Measurements from ENCODE around the gene PRDM12. TPM values are rescaled to one million over a fixed set of nuclear protein-coding genes. Genes with fewer than 3 reads are reported as not detected.

PRDM12 gene
- total RNA-seq, 4 donors from 2014 or later = not detected

- intact Hi-C loops (cut with DNase I) = no loop called here
- 91% methylated on average over 7 of the region's 7 CpGs for WGBS
- no peak for DNase-seq (ENCODE audit: extremely low spot score)
- peaks cover 72 to 96% (median 92%) of the 10 kb centered on the region in 4 donors for H3K36me3 ChIP-seq
- no peak overlapping the region for H3K27ac ChIP-seq (replicated peaks in 1 of 4)
- no peak overlapping the region for H3K4me3 ChIP-seq
- H3K4me1 ChIP-seq = peaks cover 0 to 18% (median 0%) of the 10 kb centered on the region in 4 donors
- no peaks in the 10 kb centered on the region for H3K27me3 ChIP-seq
- no peaks in the 10 kb centered on the region for H3K9me3 ChIP-seq
- TF ChIP-seq POLR2A (IDR thresholded peaks at IDR 0.05; ENCODE audit: low read depth) (no peak), EP300 (IDR thresholded peaks at IDR 0.05) (no peak), POLR2AphosphoS5 (IDR thresholded peaks at IDR 0.05) (no peak)
- TF ChIP-seq, protein P1, sequence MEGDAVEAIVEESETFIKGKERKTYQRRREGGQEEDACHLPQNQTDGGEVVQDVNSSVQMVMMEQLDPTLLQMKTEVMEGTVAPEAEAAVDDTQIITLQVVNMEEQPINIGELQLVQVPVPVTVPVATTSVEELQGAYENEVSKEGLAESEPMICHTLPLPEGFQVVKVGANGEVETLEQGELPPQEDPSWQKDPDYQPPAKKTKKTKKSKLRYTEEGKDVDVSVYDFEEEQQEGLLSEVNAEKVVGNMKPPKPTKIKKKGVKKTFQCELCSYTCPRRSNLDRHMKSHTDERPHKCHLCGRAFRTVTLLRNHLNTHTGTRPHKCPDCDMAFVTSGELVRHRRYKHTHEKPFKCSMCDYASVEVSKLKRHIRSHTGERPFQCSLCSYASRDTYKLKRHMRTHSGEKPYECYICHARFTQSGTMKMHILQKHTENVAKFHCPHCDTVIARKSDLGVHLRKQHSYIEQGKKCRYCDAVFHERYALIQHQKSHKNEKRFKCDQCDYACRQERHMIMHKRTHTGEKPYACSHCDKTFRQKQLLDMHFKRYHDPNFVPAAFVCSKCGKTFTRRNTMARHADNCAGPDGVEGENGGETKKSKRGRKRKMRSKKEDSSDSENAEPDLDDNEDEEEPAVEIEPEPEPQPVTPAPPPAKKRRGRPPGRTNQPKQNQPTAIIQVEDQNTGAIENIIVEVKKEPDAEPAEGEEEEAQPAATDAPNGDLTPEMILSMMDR (IDR thresholded peaks at IDR 0.05) = no peak
These were observed 31.6 kb upstream of the PRDM12 start for GRCh38 chr9:130632841-130633240.

DNA sequence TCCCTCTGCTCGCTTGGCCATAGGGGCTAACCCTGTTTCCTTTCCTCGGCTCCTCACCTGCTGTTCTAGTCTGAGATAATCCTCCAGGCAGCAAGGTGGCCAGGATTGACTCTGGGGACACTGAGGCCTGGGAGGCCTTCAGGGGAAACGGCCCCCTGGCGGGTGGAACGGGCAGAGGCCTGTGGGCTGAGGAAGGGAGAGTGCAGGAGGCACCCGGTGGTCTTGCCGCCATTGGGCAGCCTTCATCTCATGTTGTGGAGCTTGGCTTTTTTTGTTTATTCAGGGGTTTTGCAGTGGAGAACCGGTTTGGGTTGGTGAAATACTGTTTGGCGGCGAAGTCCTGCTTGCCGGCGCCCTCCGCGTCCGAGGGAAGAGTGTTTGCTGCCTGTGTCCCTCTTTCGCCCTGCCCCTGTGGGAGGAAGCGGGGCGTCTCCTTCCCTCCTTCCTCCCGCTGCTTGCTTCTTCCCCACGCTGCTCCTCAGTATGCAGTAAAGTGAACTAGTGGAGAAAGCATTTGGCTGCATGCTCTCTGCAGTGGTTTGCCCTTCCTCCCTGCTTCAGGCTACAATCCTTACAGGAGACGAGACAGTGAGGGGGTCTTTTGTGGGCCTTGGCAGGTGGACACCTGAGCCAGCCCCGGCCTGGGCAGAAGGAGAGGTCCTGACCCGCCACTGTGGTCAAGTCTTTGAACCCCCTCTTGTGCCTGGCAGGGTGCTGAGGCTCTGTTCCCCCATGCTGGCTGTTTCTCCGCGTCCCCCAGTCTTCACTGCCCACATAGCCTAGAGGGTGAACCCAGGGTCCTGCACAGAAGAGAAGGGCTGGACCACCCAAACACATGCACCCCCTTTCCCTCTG lies 30.8 kb upstream of the PRDM12 start:
- TF ChIP-seq POLR2A (IDR thresholded peaks at IDR 0.05; ENCODE audit: low read depth) = no peak
- no peak for TF ChIP-seq EP300 (IDR thresholded peaks at IDR 0.05)
- TF ChIP-seq, protein P1 (IDR thresholded peaks at IDR 0.05) = no peak
- TF ChIP-seq POLR2AphosphoS5 (IDR thresholded peaks at IDR 0.05) = no peak

DNA sequence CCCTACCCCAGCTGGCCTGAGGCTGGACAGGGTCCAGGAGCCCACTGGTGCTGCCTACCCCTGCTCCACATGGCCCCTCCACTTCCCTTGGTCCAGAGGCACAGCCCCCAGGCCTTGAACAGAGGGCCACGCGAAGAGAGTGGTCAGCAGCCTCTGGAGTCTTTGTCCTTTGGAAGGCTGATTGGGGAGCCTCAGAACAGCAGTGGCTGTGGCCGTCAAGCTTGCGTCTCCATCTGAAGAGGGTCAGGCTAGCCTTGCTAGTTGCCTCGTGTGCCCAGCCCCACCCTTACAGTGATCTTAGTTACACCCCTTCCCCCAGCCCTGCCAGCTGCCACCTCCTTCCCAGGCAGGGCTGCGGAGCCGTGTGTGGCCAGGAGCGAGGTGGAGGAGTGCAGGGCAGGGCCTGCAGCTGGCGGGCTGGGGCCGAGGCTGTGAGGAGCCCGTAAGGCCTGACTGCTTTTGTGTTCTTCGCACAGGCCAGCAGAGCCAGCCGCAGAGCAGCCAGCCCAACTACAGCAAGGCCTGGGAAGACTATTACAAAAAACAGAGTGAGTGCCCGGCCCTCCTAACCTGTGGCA lies 30.1 kb upstream of the PRDM12 start:
- intact Hi-C loops (cut with DNase I) = no loop called here
- no peak overlapping the region for H3K4me3 ChIP-seq
- TF ChIP-seq EP300 (IDR thresholded peaks at IDR 0.05) (no peak), POLR2A (IDR thresholded peaks at IDR 0.05; ENCODE audit: low read depth) (no peak), POLR2AphosphoS5 (IDR thresholded peaks at IDR 0.05) (no peak)
- TF ChIP-seq, protein P1 (IDR thresholded peaks at IDR 0.05) = no peak
- 96% methylated on average over 8 of the region's 14 CpGs for WGBS
- no peaks in the 10 kb centered on the region for H3K9me3 ChIP-seq
- H3K27ac ChIP-seq (replicated peaks in 1 of 4) = no peak overlapping the region
- H3K27me3 ChIP-seq = no peaks in the 10 kb centered on the region
- no peak for DNase-seq (ENCODE audit: extremely low spot score)
- peaks cover 68 to 91% (median 90%) of the 10 kb centered on the region in 4 donors for H3K36me3 ChIP-seq
- peaks cover 0 to 17% (median 0%) of the 10 kb centered on the region in 4 donors for H3K4me1 ChIP-seq

More for the DNA sequence above, 30.8 kb upstream of the PRDM12 start:
- Histone ChIP-seq H3K9me3 (no peaks in the 10 kb centered on the region), H3K4me3 (no peak overlapping the region), H3K27ac (replicated peaks in 1 of 4) (no peak overlapping the region), H3K36me3 (peaks cover 68 to 94% (median 92%) of the 10 kb centered on the region in 4 donors), H3K4me1 (peaks cover 0 to 18% (median 0%) of the 10 kb centered on the region in 4 donors), H3K27me3 (no peaks in the 10 kb centered on the region)
- no peak for DNase-seq (ENCODE audit: extremely low spot score)
- WGBS = 93% methylated on average over 24 of the region's 25 CpGs
- intact Hi-C loops (cut with DNase I) = no loop called here

DNA sequence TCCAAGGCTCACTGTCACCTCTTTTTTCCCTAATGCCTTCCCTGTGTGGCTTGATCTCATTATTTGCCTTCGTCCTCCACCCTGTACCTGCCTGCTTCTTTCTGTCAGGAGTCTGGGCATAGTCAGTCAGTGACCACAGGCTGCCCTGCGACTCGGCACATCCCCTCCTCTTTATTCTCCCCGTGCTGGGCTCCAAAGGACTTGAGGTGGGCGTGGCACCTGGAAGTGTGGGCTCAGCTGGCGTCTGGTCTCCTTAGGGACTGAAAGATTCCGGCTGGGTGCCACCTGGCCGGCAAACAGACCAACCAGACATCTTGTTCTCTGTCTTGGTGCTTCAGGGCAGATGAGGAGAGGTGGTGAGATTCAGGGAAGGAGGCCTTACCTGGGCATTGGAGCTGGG lies 29.6 kb upstream of the PRDM12 start:
- intact Hi-C loops (cut with DNase I) = no loop called here
- TF ChIP-seq POLR2AphosphoS5 (IDR thresholded peaks at IDR 0.05) (no peak), EP300 (IDR thresholded peaks at IDR 0.05) (no peak), POLR2A (IDR thresholded peaks at IDR 0.05; ENCODE audit: low read depth) (no peak)
- TF ChIP-seq, protein P1 (IDR thresholded peaks at IDR 0.05) = no peak
- no peak for DNase-seq (ENCODE audit: extremely low spot score)
- Histone ChIP-seq H3K4me3 (no peak overlapping the region), H3K36me3 (peaks cover 65 to 86% (median 85%) of the 10 kb centered on the region in 4 donors), H3K9me3 (no peaks in the 10 kb centered on the region), H3K4me1 (peaks cover 0 to 13% (median 0%) of the 10 kb centered on the region in 4 donors), H3K27ac (replicated peaks in 1 of 4) (no peak overlapping the region), H3K27me3 (no peaks in the 10 kb centered on the region)
- 82% methylated on average over 8 of the region's 8 CpGs for WGBS
